HepG2 (cell line): ENCODE results near the gene FIBCD1. TPM values are rescaled to one million over a fixed set of nuclear protein-coding genes. Genes with fewer than 3 reads are reported as not detected.

Experiments used
- ATAC-seq: fragments of 200-7000 bp; cut with Tn5 transposase; 3 replicates; pipeline ENCODE4 v1.9.1; 2020; ENCODE audit warnings: mild to moderate bottlenecking, moderate library complexity
- BruUV-seq: library from RNA; stranded (reverse); fragments of 400-500 nt; replicated peaks from 2 replicates; lab custom pipeline; 2021; lab: Mats Ljungman, UMichigan
- CTCF ChIA-PET: fragments of 300-600 bp; formaldehyde crosslinking; extraction: SDS; loops from one replicate; lab custom pipeline; 2021; ENCODE audit warnings: low total read pairs, inconsistent platforms, low intra/inter-chr PET ratio; lab: Yijun Ruan, JAX
- POLR2A ChIA-PET: fragments of 350-600 bp; sonication (Branson Sonifier 250); formaldehyde crosslinking; loops from one replicate; lab custom pipeline; 2020; ENCODE audit warnings: antibody characterized with exemption, inconsistent platforms; lab: Yijun Ruan, JAX
- DNase-seq: peaks from one replicate; pipeline ENCODE4 v3.0.0-alpha.2; 2015; ENCODE audit warnings: low spot score
- FAIRE-seq: peaks from 3 replicates; lab custom pipeline; 2011; peaks lifted over from hg19 to GRCh38; lab: Jason Lieb, UNC
- H2AFZ ChIP-seq: one replicate; pipeline ENCODE4 v1.6.1; 2011; ENCODE audit warnings: low read length, inconsistent platforms
- H3K27ac ChIP-seq: fragments of 300-600 bp; 3 replicates; pipeline ENCODE4 v1.8.0; 2011; ENCODE audit warnings: mixed run types, mild to moderate bottlenecking, mixed read lengths, low read length, inconsistent platforms; ENCODE audit not compliant: insufficient read depth; ENCODE audit errors: extremely low read length
- H3K27me3 ChIP-seq, 2 experiments: fragments of 200-600 bp in 1 of 2; 2 replicates in 1 of 2; 3 replicates in 1 of 2; pipeline versions ENCODE4 v1.6.0 to v1.8.0; 2011; ENCODE audit warnings: low read length in 2 of 2, mild to moderate bottlenecking in 2 of 2, moderate library complexity in 2 of 2, inconsistent platforms in 1 of 2; ENCODE audit not compliant: insufficient read depth in 2 of 2, control insufficient read depth in 1 of 2
- H3K36me3 ChIP-seq, 2 experiments: fragments of 200-600 bp in 1 of 2; replicated peaks in 1 of 2; 2 replicates in 1 of 2; 3 replicates in 1 of 2; pipeline versions ENCODE4 v1.5.1 to v1.8.0; 2011; ENCODE audit warnings: low read length in 2 of 2, inconsistent platforms in 1 of 2; ENCODE audit not compliant: insufficient read depth in 2 of 2, control insufficient read depth in 1 of 2
- H3K4me1 ChIP-seq: 2 replicates; pipeline ENCODE4 v1.5.1; 2012; ENCODE audit warnings: low read length, inconsistent platforms; ENCODE audit not compliant: insufficient read depth
- H3K4me2 ChIP-seq: 2 replicates; pipeline ENCODE4 v1.6.0; 2011; ENCODE audit warnings: low read depth, low read length, inconsistent platforms
- H3K4me3 ChIP-seq, 3 experiments: fragments of 200-600 bp in 1 of 3; sonication (generic), shearing (Covaris generic) in 1 of 3; replicated peaks in 1 of 3; 2 replicates each; pipeline ENCODE4 v1.5.1; 2011 to 2016; ENCODE audit warnings: low read length in 3 of 3, inconsistent platforms in 2 of 3, low read depth in 2 of 3, mild to moderate bottlenecking in 2 of 3, control low read depth in 1 of 3, mixed read lengths in 1 of 3; ENCODE audit not compliant: insufficient read depth in 1 of 3
- H3K79me2 ChIP-seq: one replicate; pipeline ENCODE4 v1.6.1; 2011; ENCODE audit warnings: low read length, inconsistent platforms; ENCODE audit not compliant: insufficient read depth
- H3K9ac ChIP-seq: 2 replicates; pipeline ENCODE4 v1.6.0; 2011; ENCODE audit warnings: mild to moderate bottlenecking, low read depth, low read length, inconsistent platforms; ENCODE audit not compliant: insufficient read depth
- H3K9me3 ChIP-seq: 2 replicates; pipeline ENCODE4 v1.5.1; 2012; ENCODE audit warnings: mild to moderate bottlenecking, low read length
- H4K20me1 ChIP-seq: 2 replicates; pipeline ENCODE4 v1.6.0; 2011; ENCODE audit warnings: inconsistent platforms, mild to moderate bottlenecking, low read length, moderate library complexity; ENCODE audit not compliant: insufficient read depth
- LBX2 ChIP-seq: sonication (generic); formaldehyde crosslinking; IDR thresholded peaks from 2 replicates; pipeline ENCODE4 v1.5.0; 2020; ENCODE audit warnings: missing genetic modification reagents, mild to moderate bottlenecking, borderline replicate concordance
- MLX ChIP-seq: IDR thresholded peaks from 2 replicates; pipeline ENCODE4 v1.6.1; 2016
- MYC ChIP-seq: sonication (generic); formaldehyde crosslinking; IDR thresholded peaks from 2 replicates; pipeline ENCODE4 v1.9.0; 2021; ENCODE audit warnings: missing genetic modification reagents, borderline replicate concordance
- TGIF2 ChIP-seq: IDR thresholded peaks from 2 replicates; pipeline ENCODE4 v1.6.1; 2016; ENCODE audit warnings: control low read depth, missing compliant biosample characterization
- ZBTB3 ChIP-seq: sonication (generic); formaldehyde crosslinking; IDR thresholded peaks from 2 replicates; pipeline ENCODE4 v1.4.0; 2020; ENCODE audit warnings: low read depth, mild to moderate bottlenecking, moderate library complexity, missing genetic modification reagents, borderline replicate concordance
- ZFP36 ChIP-seq: fragments of 150-350 bp; IDR thresholded peaks from 2 replicates; pipeline ENCODE4 v1.6.1; 2018; ENCODE audit warnings: borderline replicate concordance, low read length, low read depth; ENCODE audit not compliant: partially characterized antibody
- ZIK1 ChIP-seq: sonication (generic); formaldehyde crosslinking; IDR thresholded peaks from 2 replicates; pipeline ENCODE4 v1.5.0; 2020; ENCODE audit warnings: mild to moderate bottlenecking, low read depth, missing genetic modification reagents, borderline replicate concordance
- ZNF451 ChIP-seq: sonication (generic); formaldehyde crosslinking; IDR thresholded peaks from 2 replicates; pipeline ENCODE4 v1.5.0; 2020; ENCODE audit warnings: mild to moderate bottlenecking, missing genetic modification reagents
- ZNF512B ChIP-seq: sonication (generic); formaldehyde crosslinking; IDR thresholded peaks from 2 replicates; pipeline ENCODE4 v1.5.1; 2020; ENCODE audit warnings: missing genetic modification reagents, mild to moderate bottlenecking, borderline replicate concordance
- ZNF597 ChIP-seq: sonication (generic); formaldehyde crosslinking; IDR thresholded peaks from 2 replicates; pipeline ENCODE4 v1.5.0; 2020; ENCODE audit warnings: missing genetic modification reagents
- ZNF883 ChIP-seq: sonication (generic); formaldehyde crosslinking; IDR thresholded peaks from 2 replicates; pipeline ENCODE4 v1.5.1; 2020; ENCODE audit warnings: mild to moderate bottlenecking, missing genetic modification reagents; ENCODE audit errors: not compliant biosample characterization
- ZSCAN12 ChIP-seq: sonication (generic); formaldehyde crosslinking; IDR thresholded peaks from 2 replicates; pipeline ENCODE4 v1.9.0; 2021; ENCODE audit warnings: mild to moderate bottlenecking, missing genetic modification reagents
- ZSCAN5A ChIP-seq: sonication (generic); formaldehyde crosslinking; IDR thresholded peaks from 2 replicates; pipeline ENCODE4 v1.8.0; 2022; ENCODE audit warnings: mild to moderate bottlenecking, missing genetic modification reagents, borderline replicate concordance
- WGBS: methylation state at CpG from one replicate; pipeline ENCODE4 v1.1.6; 2017; ENCODE audit warnings: low lambda C conversion rate; 5-methylcytosine and 5-hydroxymethylcytosine counted together
- in situ Hi-C: cut with HindIII; loops from 2 replicates; pipeline ENCODE4 v1.10.0; 2017; ENCODE audit warnings: low pct_unique_long_range_greater_than_20kb; ENCODE audit not compliant: extremely low pct_ligation_motif_present
- intact Hi-C: fragments of 100-400 bp; cut with micrococcal nuclease; formaldehyde crosslinking; loops from one replicate; pipeline ENCODE4 v1.10.0; 2022; ENCODE audit not compliant: unreplicated experiment
- polyA plus RNA-seq, 8 experiments: library from polyadenylated mRNA; depleted of rRNA in 3 of 8; stranded (reverse) in 7 of 8; unstranded in 1 of 8; fragments of >200 nt; fragmentation: Illumina TruSeq in 4 of 8; extraction: Trizol in 4 of 8; gene quantifications; 2 replicates each; pipeline versions ENCODE4 v1.2.1 to v1.2.3, GENCODE V29; 2011 to 2016; ENCODE audit warnings: low read depth in 4 of 8, missing spikeins in 1 of 8, mixed read lengths in 1 of 8; ENCODE audit not compliant: insufficient read depth in 1 of 8
- total RNA-seq, 5 experiments: library from RNA; depleted of rRNA; stranded (reverse); fragments of >200 nt; fragmentation: Illumina TruSeq; extraction: Trizol; gene quantifications; 2 replicates each; pipeline ENCODE4 v1.2.3, GENCODE V29; 2016; ENCODE audit warnings: low read depth in 1 of 5

Gene FIBCD1
- total and polyA plus RNA-seq, 2 of the 13 experiments (the other 11 are each of a cell fraction or from before 2014, with no cell fraction given): 0.55 to 0.89 TPM

GRCh38 chr9:130954317-130954716, 15.3 kb upstream of the FIBCD1 start (continued):
- TF ChIP-seq ZSCAN5A (CRISPR knock-in tag) (no peak), MLX (CRISPR knock-in tag) (no peak), ZSCAN12 (no peak), ZNF597 (CRISPR knock-in tag) (no peak)

- H3K4me3 ChIP-seq: no peak overlapping the region
- no peak overlapping the region for H3K9ac ChIP-seq
- H3K4me1 ChIP-seq: peaks cover 13% of the 10 kb centered on the region
- H4K20me1 ChIP-seq: no peaks in the 10 kb centered on the region
- 0 out of 2 replicates have a peak, but pooled peaks cover 5% of the 10 kb centered on the region for H3K9me3 ChIP-seq
- H3K36me3 ChIP-seq: no peaks in the 10 kb centered on the region
- FAIRE-seq (no peak), ATAC-seq (no peak), DNase-seq (no peak)
- no peak overlapping the region for H3K27ac ChIP-seq
- intact Hi-C loops: no loop called here
- WGBS: 10% methylated on average over 6 of the region's 6 CpGs
- H3K79me2 ChIP-seq: no peaks in the 10 kb centered on the region
- peaks cover 0 to 24% of the 10 kb centered on the region in 2 experiments; a peak in 3 of 5 replicates for H3K27me3 ChIP-seq
- ChIA-PET CTCF (no interaction called here), POLR2A (no interaction called here)
- no TSS peak for BruUV-seq
- no peak for TF ChIP-seq ZFP36
- TF ChIP-seq MYC (CRISPR knock-in tag): no peak
- TF ChIP-seq ZNF451 (CRISPR knock-in tag): no peak
- TF ChIP-seq LBX2 (CRISPR knock-in tag): no peak
- no peak for TF ChIP-seq ZNF512B (CRISPR knock-in tag)
- no peak for TF ChIP-seq ZNF883
- no peak for TF ChIP-seq TGIF2 (CRISPR knock-in tag)
- no peak for TF ChIP-seq ZBTB3 (CRISPR knock-in tag)
- TF ChIP-seq ZIK1 (CRISPR knock-in tag): no peak
- no peak overlapping the region for H3K4me2 ChIP-seq
- in situ Hi-C loops: no loop called here
- H2AFZ ChIP-seq: no peak overlapping the region
Observed at GRCh38 chr9:130952065-130952762, 13.2 kb upstream of the FIBCD1 start.
